KOPT-K1 (cell line): ENCODE measurements around the gene TMSB10.
"Not testable (repeated sequence)": the region's sequence is repeated elsewhere in the genome, so short reads cannot be mapped to it uniquely, and the experiment has no call there.

Source experiments
- H3K27ac ChIP-seq: fragments of 200-600 bp; sonication (generic); 2 replicates; pipeline ENCODE4 v1.5.1; 2016; ENCODE audit warnings: antibody characterized with exemption, mild to moderate bottlenecking, low read depth, low read length; ENCODE audit not compliant: poor library complexity, severe bottlenecking
- H3K36me3 ChIP-seq: fragments of 200-600 bp; sonication (generic); 2 replicates; pipeline ENCODE4 v1.5.1; 2017; ENCODE audit warnings: antibody characterized with exemption, mild to moderate bottlenecking, low read length, moderate library complexity; ENCODE audit not compliant: insufficient read depth
- H3K9me3 ChIP-seq: fragments of 200-600 bp; sonication (generic); 2 replicates; pipeline ENCODE4 v1.5.1; 2017; ENCODE audit warnings: antibody characterized with exemption, low read length, mild to moderate bottlenecking; ENCODE audit not compliant: insufficient read depth, poor library complexity, severe bottlenecking

Gene TMSB10

DNA sequence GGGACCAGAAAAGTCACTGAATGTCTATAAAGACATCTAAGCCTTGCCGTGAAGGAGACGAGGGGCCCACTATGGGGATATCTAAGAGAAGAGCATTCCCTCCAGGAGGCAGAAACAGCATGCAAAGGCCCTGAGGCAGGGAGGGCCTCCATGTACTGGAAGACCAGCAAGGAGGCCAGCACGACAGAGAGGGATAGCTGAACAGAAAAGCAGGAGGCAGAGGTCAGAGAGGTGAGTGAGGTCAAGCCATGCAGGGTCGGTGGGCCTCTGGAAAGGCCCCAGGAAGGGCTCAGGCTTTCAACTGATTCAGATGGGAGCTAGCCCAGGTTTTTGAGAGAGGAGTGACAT lies 30.3 kb upstream of the TMSB10 start:
- Histone ChIP-seq H3K36me3 (no peaks in the 10 kb centered on the region), H3K27ac (no peak overlapping the region), H3K9me3 (no peaks in the 10 kb centered on the region)

DNA sequence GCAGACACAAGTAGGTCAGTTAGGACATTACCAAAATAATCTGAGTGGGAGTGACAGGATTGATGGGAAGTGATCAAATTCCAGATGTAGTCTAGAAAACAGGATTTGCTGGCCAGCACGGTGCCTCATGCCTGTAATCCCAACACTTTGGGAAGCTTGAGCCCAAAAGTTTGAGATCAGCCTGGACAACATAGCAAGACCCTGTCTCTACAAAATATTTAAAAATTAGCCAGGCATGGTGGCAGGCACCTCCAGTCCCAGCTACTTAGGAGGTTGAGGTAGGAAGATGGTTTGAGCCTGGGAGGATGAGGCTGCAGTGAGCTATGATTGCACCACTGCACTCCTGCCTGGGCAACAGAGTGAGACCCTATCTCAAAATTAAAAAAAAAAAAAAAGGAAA lies 29.8 kb upstream of the TMSB10 start:
- H3K36me3 ChIP-seq, H3K27ac ChIP-seq, H3K9me3 ChIP-seq: not testable (repeated sequence)

DNA sequence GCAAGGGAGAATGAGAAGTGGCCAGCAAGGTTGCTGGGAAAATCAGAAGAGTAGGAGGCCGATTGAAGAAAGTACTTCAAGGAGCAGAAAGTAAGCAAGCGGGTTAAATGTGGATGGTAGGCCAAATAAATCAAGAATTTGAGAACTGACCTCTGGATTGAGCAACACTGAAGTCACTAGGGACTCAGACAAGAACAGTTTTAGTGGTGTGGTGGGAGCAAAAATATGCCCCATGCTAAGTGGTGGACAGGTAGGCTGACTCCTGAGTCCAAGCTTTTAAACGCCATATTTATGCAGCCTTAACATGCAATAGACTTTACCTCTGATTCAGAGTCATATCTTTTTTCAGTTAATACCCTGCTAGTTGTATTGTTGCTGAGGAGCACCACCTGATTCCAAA lies 29.1 kb upstream of the TMSB10 start:
- no peaks in the 10 kb centered on the region for H3K9me3 ChIP-seq
- H3K27ac ChIP-seq: no peak overlapping the region
- H3K36me3 ChIP-seq: no peaks in the 10 kb centered on the region

DNA sequence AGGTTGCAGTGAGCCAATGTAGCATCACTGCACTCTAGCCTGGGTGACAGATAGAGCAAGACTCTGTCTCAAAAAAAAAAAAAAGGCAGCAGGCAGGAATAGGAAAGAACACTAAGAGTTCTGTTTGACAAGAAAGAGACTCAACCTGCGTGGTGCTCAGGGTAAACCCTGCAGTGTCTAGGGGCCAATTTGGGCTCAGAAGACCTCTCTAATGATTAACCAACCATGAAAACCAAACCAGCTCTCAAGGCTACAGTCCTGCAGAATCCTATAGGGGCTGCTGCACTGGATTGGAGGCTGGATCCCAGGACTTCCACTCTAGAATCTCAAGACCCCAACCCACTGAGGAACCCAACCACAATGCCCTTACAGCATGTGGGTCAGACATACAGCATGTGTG lies 27.0 kb upstream of the TMSB10 start:
- Histone ChIP-seq H3K36me3 (no peaks in the 10 kb centered on the region), H3K27ac (no peak overlapping the region)

DNA sequence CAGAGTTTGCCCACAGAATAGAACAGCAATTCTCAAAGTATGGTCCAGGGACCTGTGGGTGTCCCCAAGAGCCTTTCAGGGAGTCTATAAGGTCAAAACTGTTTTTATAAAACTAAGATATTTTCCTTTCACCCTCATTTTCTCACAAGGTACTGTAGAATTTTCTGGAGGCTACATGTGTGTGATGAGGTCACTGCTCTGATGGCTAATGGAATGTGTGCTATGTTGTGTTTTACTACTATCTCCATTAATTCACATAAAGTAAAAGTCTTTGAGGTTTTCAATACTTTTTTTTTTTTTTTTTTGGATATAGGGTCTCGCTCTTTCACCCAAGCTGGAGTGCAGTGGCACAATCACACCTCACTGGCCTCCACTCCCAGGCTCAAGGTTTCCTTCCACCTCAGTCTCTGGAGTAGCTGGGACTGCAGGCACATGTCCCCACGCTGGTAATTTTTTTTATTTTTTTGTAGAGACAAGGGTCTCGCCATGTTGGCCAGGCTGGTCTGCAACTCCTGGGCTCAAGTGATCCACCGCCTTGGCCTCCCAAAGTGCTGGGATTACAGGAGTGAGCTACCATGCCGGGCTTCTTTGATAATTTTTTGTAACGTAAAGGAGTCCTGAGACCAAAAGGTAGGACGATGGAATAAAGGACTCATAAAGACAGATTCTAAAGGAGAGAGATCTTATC lies 26.4 kb upstream of the TMSB10 start:
- Histone ChIP-seq H3K36me3 (no peaks in the 10 kb centered on the region), H3K27ac (no peak overlapping the region), H3K9me3 (no peaks in the 10 kb centered on the region)

More for the DNA sequence above, 27.0 kb upstream of the TMSB10 start:
- H3K9me3 ChIP-seq: no peaks in the 10 kb centered on the region

DNA sequence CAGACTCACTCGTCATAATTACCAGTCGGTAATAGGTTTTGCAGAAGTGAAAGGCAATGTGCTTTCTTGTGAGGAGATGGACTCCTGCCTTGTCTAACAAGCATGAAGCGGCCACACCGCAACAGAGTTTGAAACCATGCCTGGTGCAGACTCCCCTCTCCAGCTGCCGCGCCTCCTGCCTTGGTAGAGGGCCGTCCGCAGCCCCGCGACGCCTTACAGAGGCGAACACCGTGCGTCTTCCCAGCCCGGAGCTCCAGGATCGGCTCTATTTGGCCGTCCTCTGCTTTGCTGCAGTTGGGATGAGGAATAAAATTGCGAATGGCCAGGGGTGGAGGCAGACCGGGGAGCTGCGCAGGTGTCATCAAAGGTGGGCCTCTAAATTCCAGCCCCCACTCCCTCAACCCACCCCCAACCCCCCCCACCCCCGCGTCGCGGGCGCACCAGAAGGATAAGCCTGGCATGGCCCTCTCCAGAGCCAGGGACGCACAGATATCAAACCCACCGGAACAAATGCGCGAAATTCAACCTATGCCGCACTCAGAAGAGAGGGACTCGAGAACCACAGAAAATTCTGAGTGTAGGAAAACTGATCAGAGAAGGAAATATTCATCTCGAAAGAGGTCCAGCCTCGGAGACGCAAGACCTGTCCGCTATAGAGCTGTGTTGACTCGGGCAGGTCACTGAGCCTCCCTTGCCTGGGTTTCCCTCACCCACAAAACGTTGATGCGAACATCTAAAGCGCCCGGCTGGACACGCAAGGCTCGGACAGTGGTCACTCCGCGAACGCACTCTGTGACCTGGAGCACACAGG lies 25.7 kb upstream of the TMSB10 start:
- no peak overlapping the region for H3K27ac ChIP-seq
- no peaks in the 10 kb centered on the region for H3K9me3 ChIP-seq
- H3K36me3 ChIP-seq: no peaks in the 10 kb centered on the region

DNA sequence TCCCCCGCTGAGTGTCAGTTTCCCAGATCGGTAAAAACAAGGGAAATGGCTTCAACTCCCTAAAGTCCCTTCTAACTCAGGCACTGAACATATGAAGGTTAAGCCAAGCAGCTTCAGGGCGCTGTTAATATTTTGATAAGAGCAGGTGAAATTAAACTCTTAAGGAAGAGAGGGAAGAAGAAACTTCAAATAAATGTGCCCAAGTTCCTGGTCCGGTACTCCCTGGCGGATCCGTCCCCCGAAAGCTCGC lies 25.1 kb upstream of the TMSB10 start:
- Histone ChIP-seq H3K36me3 (no peaks in the 10 kb centered on the region), H3K9me3 (no peaks in the 10 kb centered on the region), H3K27ac (no peak overlapping the region)

DNA sequence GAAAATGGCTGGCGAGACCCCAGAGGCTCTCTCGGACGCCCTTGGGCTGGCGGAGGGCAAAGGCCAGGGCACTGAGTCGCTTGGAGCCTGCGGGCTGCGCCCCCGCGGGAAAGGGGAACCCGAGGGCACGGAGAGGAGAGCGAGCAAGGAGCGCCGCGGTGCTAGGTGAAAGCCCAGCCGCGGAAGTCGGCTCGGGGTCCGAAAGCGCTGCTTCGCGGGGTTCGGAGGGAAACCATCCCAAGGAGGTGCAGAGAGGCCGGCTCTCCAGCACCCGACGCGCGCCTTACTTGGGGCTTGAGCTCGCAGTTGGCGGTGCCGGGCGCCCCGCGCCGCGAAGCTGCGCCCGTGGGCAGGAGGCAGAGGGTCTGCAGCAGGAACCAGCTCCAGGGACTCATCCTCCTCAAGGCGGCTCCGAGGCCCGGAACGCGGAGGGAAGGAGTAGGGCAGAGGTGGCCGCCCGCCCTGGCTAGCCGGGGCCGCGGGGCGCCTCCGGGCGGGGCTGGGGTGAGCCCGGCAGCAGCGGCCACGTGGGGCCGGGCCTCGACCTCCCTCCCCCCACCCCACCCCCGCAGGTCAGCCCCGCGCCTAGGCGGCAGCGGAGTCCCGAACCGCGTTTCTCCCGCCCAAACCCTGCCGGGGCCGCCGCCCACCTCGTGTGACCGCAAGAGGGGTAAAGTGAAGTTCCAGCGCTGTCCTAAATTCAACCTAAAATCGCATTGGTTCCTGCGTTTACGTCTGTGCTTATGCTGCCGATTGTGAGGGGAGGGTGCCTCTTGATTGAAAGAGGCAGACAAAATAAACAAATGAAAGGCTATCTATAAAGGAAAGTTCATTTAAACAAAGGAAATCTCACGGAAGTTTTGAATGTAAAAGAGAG lies 24.6 kb upstream of the TMSB10 start, which contains the start of gene TRABD2A:
TRABD2A (minus strand) TSS at position 440 of the 877 bp plus-strand sequence; CDS start at position 395, 45 bp downstream.
- H3K36me3 ChIP-seq: no peaks in the 10 kb centered on the region
- H3K27ac ChIP-seq: no peak within 1 kb of the TSS
- no peaks in the 10 kb centered on the region for H3K9me3 ChIP-seq

DNA sequence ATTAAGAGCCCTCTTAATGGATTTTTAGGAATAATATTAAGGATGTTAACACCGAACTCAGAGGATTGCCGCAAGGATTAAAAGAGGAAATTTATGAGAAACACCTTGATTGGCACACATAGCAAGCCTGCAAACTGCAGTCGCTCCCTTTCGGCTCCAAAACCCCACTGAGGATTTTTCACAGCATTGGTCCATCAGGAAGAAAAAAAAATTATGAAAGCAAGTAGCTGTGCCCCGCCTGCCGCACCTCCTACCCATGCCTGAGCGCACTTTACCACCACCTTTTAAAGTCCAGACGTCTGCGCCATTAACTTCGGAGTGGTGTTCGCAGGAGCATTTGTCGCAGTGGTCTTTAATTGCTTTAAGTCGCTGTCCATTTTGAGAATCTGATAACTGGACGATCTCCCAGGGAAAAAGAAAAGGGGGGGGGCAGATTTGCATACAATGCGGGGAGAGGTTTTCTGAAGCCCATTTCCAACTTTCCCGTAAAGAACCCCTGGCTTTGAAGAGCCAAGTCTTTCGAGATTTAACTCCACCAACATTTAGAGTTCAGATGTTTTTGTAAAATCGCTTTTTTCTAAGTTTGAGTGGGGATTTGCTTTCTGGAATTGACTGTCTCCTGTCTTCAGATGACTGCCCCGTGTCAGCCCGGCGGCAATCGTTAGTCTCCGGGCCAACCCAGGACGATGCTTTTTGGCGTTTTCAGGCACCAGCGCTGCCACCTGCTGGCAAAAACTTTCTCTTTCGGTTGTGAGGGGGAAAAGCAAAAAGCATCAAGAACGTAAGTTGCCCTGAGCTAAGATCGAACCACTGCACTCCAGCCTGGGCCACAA lies 23.7 kb upstream of the TMSB10 start:
- Histone ChIP-seq H3K9me3 (no peaks in the 10 kb centered on the region), H3K36me3 (no peaks in the 10 kb centered on the region), H3K27ac (no peak overlapping the region)

DNA sequence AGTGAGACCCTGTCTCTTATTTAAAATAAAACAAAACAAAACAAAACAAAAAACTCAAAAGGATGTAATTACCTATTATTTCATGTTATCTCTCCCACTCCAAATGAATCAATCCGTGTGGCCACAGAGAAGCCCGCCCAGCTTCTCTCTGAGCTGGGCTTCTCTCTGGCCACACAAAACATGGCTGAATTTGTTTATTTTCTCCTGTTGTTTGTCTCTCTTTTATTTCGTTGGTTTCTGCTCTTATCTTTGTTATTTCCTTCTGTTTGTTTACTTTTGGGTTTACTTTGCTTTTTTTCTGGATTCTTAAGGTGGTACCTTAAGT lies 23.1 kb upstream of the TMSB10 start:
- H3K36me3 ChIP-seq: no peaks in the 10 kb centered on the region
- H3K27ac ChIP-seq: no peak overlapping the region
- no peaks in the 10 kb centered on the region for H3K9me3 ChIP-seq

DNA sequence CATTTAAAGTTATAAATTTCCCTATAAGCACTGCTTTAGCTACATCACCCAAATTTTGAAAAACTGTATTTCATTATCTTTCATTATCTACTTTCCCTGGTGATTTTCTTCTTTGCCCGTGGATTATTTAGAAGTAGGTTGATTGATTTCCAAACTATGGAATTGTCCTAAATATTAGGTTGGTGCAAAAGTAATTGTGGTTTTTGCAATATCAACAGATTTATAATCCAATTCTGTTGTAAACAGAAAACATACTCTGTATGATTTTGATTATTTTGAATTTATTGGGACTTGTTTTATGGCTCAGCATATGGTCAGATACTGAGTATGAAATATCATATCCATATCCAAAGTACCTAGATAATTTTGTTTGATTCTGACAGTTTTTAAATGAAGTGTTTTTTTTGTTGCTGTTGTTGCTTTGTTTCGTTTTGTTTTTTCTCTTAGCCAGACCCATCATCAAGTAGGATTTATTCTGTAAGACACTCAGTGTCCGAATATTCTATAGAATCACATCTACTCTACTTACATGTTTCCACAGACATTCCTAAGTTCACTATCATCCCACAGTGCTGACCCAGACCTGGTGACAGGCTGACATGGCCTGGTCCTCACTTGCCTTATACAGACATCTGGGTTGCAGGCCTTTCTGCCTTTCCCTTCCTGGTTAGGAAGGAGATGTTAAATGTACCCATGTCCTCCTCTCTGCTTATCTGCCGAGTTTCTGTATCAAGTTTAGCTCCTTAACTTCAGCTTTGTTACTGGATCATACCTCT lies 22.5 kb upstream of the TMSB10 start:
- H3K27ac ChIP-seq: no peak overlapping the region
- no peaks in the 10 kb centered on the region for H3K9me3 ChIP-seq
- H3K36me3 ChIP-seq: no peaks in the 10 kb centered on the region

DNA sequence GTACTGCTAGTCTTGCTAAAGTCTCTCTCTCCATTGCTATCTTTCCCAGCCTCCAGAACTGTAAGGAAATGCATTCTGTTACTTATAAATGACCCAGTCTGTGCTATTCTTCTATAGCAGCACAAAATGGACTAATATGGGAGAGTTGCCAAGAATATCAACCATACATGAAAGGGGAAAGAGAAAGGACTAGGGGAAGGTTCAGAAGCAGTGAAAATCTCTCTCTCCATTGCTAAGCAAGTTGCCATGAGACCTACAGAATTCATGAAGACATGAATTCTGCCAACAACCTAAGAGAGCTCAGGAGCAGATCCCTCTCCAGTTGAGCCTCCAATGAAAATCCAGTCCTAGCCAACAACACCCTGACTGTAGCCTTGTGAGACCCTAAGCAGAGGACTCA lies 21.0 kb upstream of the TMSB10 start:
- no peaks in the 10 kb centered on the region for H3K9me3 ChIP-seq
- no peak overlapping the region for H3K27ac ChIP-seq
- no peaks in the 10 kb centered on the region for H3K36me3 ChIP-seq

DNA sequence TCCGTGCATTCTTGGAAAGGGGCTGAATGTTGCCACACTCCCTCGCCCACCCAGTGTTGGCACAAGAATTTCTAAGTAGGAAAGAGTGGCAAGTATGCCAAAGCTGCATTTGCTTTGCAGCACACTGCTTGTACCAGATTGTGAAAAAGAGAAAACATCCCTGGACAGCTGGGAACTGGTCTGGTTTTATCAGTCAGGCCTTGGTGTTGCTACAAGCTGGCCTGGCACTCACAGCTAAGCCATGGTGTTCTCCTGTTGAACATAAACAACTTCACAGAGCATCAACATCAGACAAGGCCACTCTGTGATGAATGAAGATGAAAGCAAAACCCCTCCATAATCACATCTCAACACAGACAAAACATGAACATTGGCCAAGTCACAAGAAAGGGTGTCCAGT lies 20.3 kb upstream of the TMSB10 start:
- Histone ChIP-seq H3K27ac (no peak overlapping the region), H3K36me3 (no peaks in the 10 kb centered on the region), H3K9me3 (no peaks in the 10 kb centered on the region)

DNA sequence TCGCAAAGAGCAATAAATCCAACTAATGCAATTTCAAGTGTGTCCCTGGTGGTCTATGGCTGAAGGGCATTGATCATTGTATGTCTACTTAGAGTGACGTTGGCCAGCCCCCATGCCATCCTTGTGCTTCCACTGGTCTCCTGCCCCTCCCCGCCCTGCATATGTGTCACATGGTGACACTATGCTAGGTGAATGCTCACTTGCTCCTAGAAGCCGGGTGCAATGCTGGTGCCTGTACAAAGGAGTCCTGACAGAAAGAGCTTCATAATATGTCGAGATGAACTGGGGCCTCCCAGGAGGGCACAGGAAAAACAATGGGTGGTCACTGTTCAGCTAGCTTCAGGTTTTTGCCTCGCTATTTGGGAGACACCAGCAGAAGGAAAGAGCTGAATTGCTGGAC lies 18.7 kb upstream of the TMSB10 start:
- no peak overlapping the region for H3K27ac ChIP-seq
- no peaks in the 10 kb centered on the region for H3K9me3 ChIP-seq
- H3K36me3 ChIP-seq: no peaks in the 10 kb centered on the region
